ENCODE results near the gene CYP21A2.
"Not testable (repeated sequence)": the region's sequence is repeated elsewhere in the genome, so short reads cannot be mapped to it uniquely, and the experiment has no call there.

GRCh38 chr6:31996385-31996784 lies 41.8 kb upstream of the CYP21A2 start:
- not testable (repeated sequence) for TF ChIP-seq POLR2A (IDR thresholded peaks at IDR 0.05; ENCODE audit: low read depth, low read length); TAF1 (IDR thresholded peaks at IDR 0.05; ENCODE audit: low read depth, low read length); POU2F2 (IDR thresholded peaks at IDR 0.05; ENCODE audit: low read depth, low read length); POLR2AphosphoS5 (IDR thresholded peaks at IDR 0.05; ENCODE audit: low read depth, low read length); SPI1 (IDR thresholded peaks at IDR 0.05; ENCODE audit: low read depth, low read length); PAX5 (IDR thresholded peaks at IDR 0.05; ENCODE audit: insufficient read depth, low read length, severe bottlenecking)

Data from GM12891 (cell line).